HEK293 (cell line): ENCODE measurements around the gene ASPRV1.

Experiments used
- CTCF ChIA-PET: fragments of 350-600 bp; formaldehyde crosslinking; extraction: SDS; loops from one replicate; lab custom pipeline; 2021; ENCODE audit warnings: antibody characterized with exemption; lab: Yijun Ruan, JAX
- POLR2A ChIA-PET: fragments of 300-600 bp; formaldehyde crosslinking; extraction: SDS; loops from one replicate; lab custom pipeline; 2020; ENCODE audit warnings: antibody characterized with exemption, inconsistent platforms; lab: Yijun Ruan, JAX
- H3K27ac ChIP-seq: fragments of 200-500 bp; sonication (Bioruptor generic); 2 replicates; pipeline ENCODE4 v1.5.1; 2014; ENCODE audit warnings: low read depth, low read length, control low read depth, inconsistent platforms; ENCODE audit errors: extremely low read depth
- H3K36me3 ChIP-seq, 2 experiments: fragments of 200-500 bp in 1 of 2; sonication (Bioruptor generic) in 1 of 2; 1 replicate in 1 of 2; 2 replicates in 1 of 2; pipeline ENCODE4 v1.5.1; 2014 to 2017; ENCODE audit warnings: inconsistent platforms in 2 of 2, low read length in 2 of 2; ENCODE audit not compliant: control insufficient read depth in 2 of 2, insufficient read depth in 1 of 2
- H3K4me1 ChIP-seq: fragments of 200-500 bp; sonication (Bioruptor generic); 2 replicates; pipeline ENCODE4 v1.5.1; 2014; ENCODE audit warnings: mild to moderate bottlenecking, low read length, inconsistent platforms; ENCODE audit not compliant: control insufficient read depth, insufficient read depth
- H3K4me3 ChIP-seq: 2 replicates; pipeline ENCODE4 v1.5.1; 2011; ENCODE audit warnings: low read depth, mild to moderate bottlenecking, control low read depth, low read length, moderate library complexity
- H3K9me3 ChIP-seq: fragments of 200-500 bp; sonication (Bioruptor generic); 2 replicates; pipeline ENCODE4 v1.5.1; 2014; ENCODE audit warnings: low read depth, low read length, inconsistent platforms; ENCODE audit not compliant: control insufficient read depth, insufficient read depth
- BCL11B ChIP-seq: fragments of 450-650 bp; formaldehyde crosslinking; IDR thresholded peaks from 2 replicates; pipeline ENCODE4 v1.5.1; 2016; ENCODE audit warnings: low read depth, missing biosample characterization, missing genetic modification characterization
- GLI2 ChIP-seq: fragments of 450-650 bp; formaldehyde crosslinking; IDR thresholded peaks from 2 replicates; pipeline ENCODE4; 2017; ENCODE audit warnings: missing biosample characterization, missing genetic modification characterization, low read depth, borderline replicate concordance
- GLI4 ChIP-seq: fragments of 450-650 bp; formaldehyde crosslinking; IDR thresholded peaks from 2 replicates; pipeline ENCODE4 v1.5.1; 2016; ENCODE audit warnings: missing biosample characterization, missing genetic modification characterization
- GLIS1 ChIP-seq: fragments of 450-650 bp; formaldehyde crosslinking; IDR thresholded peaks from 2 replicates; pipeline ENCODE4 v1.5.1; 2016; ENCODE audit warnings: missing biosample characterization, missing genetic modification characterization
- KLF7 ChIP-seq: fragments of 450-650 bp; formaldehyde crosslinking; IDR thresholded peaks from 2 replicates; pipeline ENCODE4 v1.5.1; 2016; ENCODE audit warnings: missing biosample characterization, missing genetic modification characterization, borderline replicate concordance
- KLF8 ChIP-seq: fragments of 450-650 bp; formaldehyde crosslinking; IDR thresholded peaks from 2 replicates; pipeline ENCODE4 v1.5.1; 2016; ENCODE audit warnings: missing biosample characterization, missing genetic modification characterization
- ZBTB1 ChIP-seq: fragments of 450-650 bp; formaldehyde crosslinking; IDR thresholded peaks from 2 replicates; pipeline ENCODE4 v1.5.1; 2016; ENCODE audit warnings: missing biosample characterization, missing genetic modification characterization
- ZFP3 ChIP-seq: fragments of 450-650 bp; formaldehyde crosslinking; IDR thresholded peaks from 2 replicates; pipeline ENCODE4 v1.5.1; 2016; ENCODE audit warnings: low read depth, missing biosample characterization, missing genetic modification characterization
- ZIC2 ChIP-seq: fragments of 450-650 bp; formaldehyde crosslinking; IDR thresholded peaks from 2 replicates; pipeline ENCODE4 v1.5.1; 2016; ENCODE audit warnings: missing biosample characterization, missing genetic modification characterization
- ZNF138 ChIP-seq: fragments of 450-650 bp; formaldehyde crosslinking; IDR thresholded peaks from 2 replicates; pipeline ENCODE4 v1.5.1; 2016; ENCODE audit warnings: missing biosample characterization, missing genetic modification characterization, borderline replicate concordance
- ZNF169 ChIP-seq: fragments of 450-650 bp; formaldehyde crosslinking; IDR thresholded peaks from 2 replicates; pipeline ENCODE4 v1.5.1; 2016; ENCODE audit warnings: missing biosample characterization, missing genetic modification characterization
- ZNF24 ChIP-seq: fragments of 450-650 bp; formaldehyde crosslinking; IDR thresholded peaks from 2 replicates; pipeline ENCODE4 v1.5.1; 2016; ENCODE audit warnings: missing biosample characterization, missing genetic modification characterization
- ZNF248 ChIP-seq: fragments of 450-650 bp; formaldehyde crosslinking; IDR thresholded peaks from 2 replicates; pipeline ENCODE4 v1.5.1; 2017; ENCODE audit warnings: missing biosample characterization, missing genetic modification characterization
- ZNF398 ChIP-seq: fragments of 450-650 bp; formaldehyde crosslinking; IDR thresholded peaks from 2 replicates; pipeline ENCODE4 v1.5.1; 2017; ENCODE audit warnings: missing biosample characterization, missing genetic modification characterization
- ZNF423 ChIP-seq: fragments of 450-650 bp; formaldehyde crosslinking; IDR thresholded peaks from 2 replicates; pipeline ENCODE4 v1.5.1; 2016; ENCODE audit warnings: missing biosample characterization, missing genetic modification characterization
- ZNF624 ChIP-seq: fragments of 450-650 bp; formaldehyde crosslinking; IDR thresholded peaks from 2 replicates; pipeline ENCODE4 v1.5.1; 2017; ENCODE audit warnings: missing biosample characterization, missing genetic modification characterization
- ZNF707 ChIP-seq: fragments of 450-650 bp; formaldehyde crosslinking; IDR thresholded peaks from 2 replicates; pipeline ENCODE4 v1.5.1; 2016; ENCODE audit warnings: missing biosample characterization, missing genetic modification characterization
- ZNF776 ChIP-seq: fragments of 450-650 bp; formaldehyde crosslinking; IDR thresholded peaks from 2 replicates; pipeline ENCODE4 v1.5.0; 2017; ENCODE audit warnings: missing biosample characterization, missing genetic modification characterization, borderline replicate concordance
- ZNF777 ChIP-seq: fragments of 450-650 bp; formaldehyde crosslinking; IDR thresholded peaks from 2 replicates; pipeline ENCODE4 v1.5.1; 2017; ENCODE audit warnings: missing biosample characterization, missing genetic modification characterization, borderline replicate concordance
- ZNF792 ChIP-seq: fragments of 450-650 bp; formaldehyde crosslinking; IDR thresholded peaks from 2 replicates; pipeline ENCODE4 v1.5.1; 2016; ENCODE audit warnings: missing biosample characterization, missing genetic modification characterization
- ZSCAN30 ChIP-seq: fragments of 450-650 bp; IDR thresholded peaks from 2 replicates; pipeline ENCODE4 v1.5.1; 2018; ENCODE audit warnings: missing biosample characterization, mild to moderate bottlenecking, missing genetic modification characterization, moderate library complexity
- TF ChIP-seq, protein P1 (sequence below): fragments of 450-650 bp; formaldehyde crosslinking; IDR thresholded peaks from 2 replicates; pipeline ENCODE4 v1.5.1; 2016; ENCODE audit warnings: missing biosample characterization, missing genetic modification characterization

The ASPRV1 gene

DNA sequence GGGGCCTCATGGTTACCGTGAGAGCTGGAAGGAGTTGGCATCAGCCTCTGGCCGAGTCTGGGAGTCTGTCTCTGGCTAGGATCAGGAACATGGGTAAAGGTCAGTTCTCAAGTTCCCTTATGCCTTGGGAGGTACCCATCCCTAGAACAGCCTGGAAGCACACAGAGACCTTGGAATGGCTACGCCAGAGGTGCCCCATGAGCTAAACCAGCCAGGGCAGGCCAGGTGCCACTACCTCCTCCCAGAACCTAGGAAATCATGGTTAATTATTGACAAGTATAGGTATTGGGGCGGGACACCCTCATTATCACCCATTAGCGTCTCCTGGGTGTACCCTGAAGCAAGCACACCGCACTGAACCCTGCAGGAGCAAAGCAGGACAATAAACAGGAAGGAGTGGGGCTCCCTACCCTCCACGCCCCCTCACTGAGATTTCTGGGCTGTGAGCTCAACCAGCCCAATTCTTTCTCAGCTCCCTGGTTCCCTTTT lies 3.0 kb upstream of the ASPRV1 start:
- Histone ChIP-seq H3K4me1 (no peaks in the 10 kb centered on the region), H3K4me3 (no peak overlapping the region), H3K27ac (no peak overlapping the region), H3K36me3 (no peaks in the 10 kb centered on the region), H3K9me3 (no peaks in the 10 kb centered on the region)
- ChIA-PET CTCF (no interaction called here), POLR2A (no interaction called here)
- TF ChIP-seq GLIS1 (tag by site-specific recombination) (no peak), ZIC2 (tag by site-specific recombination) (no peak), ZNF248 (tag by site-specific recombination) (no peak), ZSCAN30 (tag by site-specific recombination) (no peak), ZNF169 (tag by site-specific recombination) (no peak), ZBTB1 (tag by site-specific recombination) (no peak), ZNF398 (tag by site-specific recombination) (no peak), KLF7 (tag by site-specific recombination) (no peak), ZNF776 (no peak), ZNF423 (tag by site-specific recombination) (no peak), ZNF138 (tag by site-specific recombination) (no peak), GLI2 (tag by site-specific recombination) (no peak), ZNF24 (tag by site-specific recombination) (no peak), ZNF792 (tag by site-specific recombination) (no peak), ZNF777 (tag by site-specific recombination) (no peak), ZFP3 (tag by site-specific recombination) (no peak), KLF8 (no peak)
- TF ChIP-seq, protein P1, sequence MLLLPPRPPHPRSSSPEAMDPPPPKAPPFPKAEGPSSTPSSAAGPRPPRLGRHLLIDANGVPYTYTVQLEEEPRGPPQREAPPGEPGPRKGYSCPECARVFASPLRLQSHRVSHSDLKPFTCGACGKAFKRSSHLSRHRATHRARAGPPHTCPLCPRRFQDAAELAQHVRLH (tag by site-specific recombination), result no peak

GRCh38 chr2:69962986-69963730 lies 1.7 kb upstream of the ASPRV1 start:
- Histone ChIP-seq H3K36me3 (no peaks in the 10 kb centered on the region), H3K4me1 (no peaks in the 10 kb centered on the region), H3K27ac (no peak overlapping the region), H3K9me3 (no peaks in the 10 kb centered on the region)
- ChIA-PET POLR2A (no interaction called here), CTCF (interaction anchor here (0.5 to 1.5 kb wide), 2 partner anchors 11 to 182 kb away, joined by 3 to 5 read pairs; no protein-coding TSS in a partner anchor)
- TF ChIP-seq ZNF707 (tag by site-specific recombination) (no peak), GLI4 (tag by site-specific recombination) (no peak), BCL11B (tag by site-specific recombination) (no peak), ZNF624 (tag by site-specific recombination) (no peak)
- TF ChIP-seq, all 188 proteins: peak for 0
- no peak overlapping the region for H3K4me3 ChIP-seq
